Activated CD4-positive, alpha-beta T cell treated with anti-CD3 and anti-CD28 coated beads, Interleukin-2, amount 50 U/mL, for 1 hour (primary cell): ENCODE measurements around the gene WWOX.

Experiments used
- DNase-seq: peaks from one replicate; pipeline ENCODE4 v3.0.0-alpha.2; 2020

The WWOX gene

DNA sequence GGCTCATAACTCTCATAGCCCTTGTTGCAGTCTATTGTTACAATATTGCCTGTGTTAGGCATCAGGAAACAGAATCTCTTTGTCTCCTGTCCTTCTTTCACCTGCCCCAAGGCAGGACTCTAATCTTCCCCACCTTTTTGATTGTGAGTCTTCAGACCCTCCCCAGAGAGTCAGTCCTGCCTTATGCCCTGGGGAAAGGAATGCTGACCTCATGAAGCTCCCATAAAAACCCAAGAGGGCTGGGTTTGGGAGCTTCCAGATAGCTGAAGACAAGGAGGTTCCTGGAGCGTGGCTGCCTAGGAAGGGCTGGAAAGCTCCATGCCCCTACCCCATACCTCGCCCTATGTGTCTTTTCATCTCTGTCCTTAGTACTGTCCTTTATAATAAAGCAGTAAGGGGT, 688.8 kb downstream of the WWOX start:
- DNase-seq = no peak

DNA sequence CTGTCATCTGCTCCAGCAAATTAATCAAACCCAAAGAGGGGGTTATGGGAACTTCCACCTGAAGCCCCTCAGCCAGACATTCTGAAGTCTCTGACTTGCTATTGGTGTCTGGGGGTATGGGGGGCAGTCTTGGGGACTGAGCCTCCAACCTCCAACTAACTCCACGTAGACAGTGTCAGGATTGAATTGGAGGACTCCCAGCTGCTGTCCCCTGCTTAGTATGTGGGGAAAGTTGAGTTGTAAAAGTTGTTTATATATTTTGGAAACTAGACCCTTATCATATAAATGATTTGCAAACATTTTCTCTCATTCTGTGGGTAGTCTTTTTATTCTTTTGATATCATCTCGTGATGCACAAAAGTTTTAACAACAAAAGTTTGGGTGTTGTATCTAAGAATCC, 689.2 kb downstream of the WWOX start:
- DNase-seq = no peak

DNA sequence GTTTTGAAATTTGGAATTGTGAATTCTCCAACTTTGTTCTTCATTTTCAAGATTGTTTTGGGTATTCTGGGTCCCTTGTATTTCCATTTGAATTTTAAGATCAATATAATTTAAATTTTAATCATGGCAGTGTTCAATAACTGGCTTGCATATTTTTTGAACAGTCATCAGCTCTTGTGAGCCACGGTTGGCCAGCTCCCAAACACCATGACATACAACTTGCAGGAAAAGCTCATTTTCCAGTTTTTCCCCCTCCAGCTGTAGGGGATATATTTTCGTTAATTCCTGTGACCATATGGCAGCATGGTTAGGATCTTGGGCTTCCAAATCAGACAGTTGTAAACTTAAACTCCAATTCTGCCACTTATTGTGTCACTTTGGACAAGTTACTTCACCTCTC, 690.1 kb downstream of the WWOX start:
- DNase-seq = no peak

DNA sequence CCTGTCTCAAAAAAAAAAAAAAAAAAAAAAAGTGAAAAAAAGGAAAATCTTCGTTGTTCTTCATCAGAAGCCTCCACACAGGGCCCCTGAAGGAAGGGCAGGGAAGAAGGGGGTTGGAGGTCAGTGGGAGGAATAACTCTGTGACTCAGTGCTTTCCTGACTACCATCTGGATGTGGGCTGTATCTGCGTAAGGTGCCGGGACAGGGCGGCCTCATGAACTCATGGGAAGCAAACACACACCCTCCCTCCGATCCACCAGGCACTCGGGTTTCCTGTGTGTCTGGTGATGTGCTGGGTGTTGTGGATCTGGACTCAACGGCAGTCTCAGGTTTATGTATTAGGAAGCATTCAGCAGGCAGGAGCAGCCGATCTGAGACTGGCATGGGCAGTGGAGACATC, 691.6 kb downstream of the WWOX start:
- no peak for DNase-seq

DNA sequence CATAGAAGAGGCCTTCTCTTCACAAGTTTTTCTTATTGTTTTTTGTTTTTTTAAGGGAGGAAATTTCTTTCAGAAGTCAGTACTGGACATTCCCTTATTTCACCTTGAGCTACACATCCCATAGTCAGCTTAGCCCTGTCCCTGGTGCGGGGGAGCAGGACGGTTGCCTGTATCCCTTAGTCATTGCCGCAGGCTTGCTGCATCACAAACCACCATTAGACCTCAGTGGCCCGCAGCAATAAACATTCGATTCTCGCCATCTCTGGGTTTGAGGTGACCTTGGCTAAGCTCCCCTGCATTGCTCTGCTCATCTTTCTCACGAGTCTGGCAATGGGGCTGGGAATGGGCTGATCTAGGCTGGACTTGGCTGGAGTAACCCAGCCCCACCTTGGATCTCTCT, 692.5 kb downstream of the WWOX start:
- no peak for DNase-seq

GRCh38 chr16:78792952-78793351, 693.5 kb downstream of the WWOX start:
- no peak for DNase-seq

DNA sequence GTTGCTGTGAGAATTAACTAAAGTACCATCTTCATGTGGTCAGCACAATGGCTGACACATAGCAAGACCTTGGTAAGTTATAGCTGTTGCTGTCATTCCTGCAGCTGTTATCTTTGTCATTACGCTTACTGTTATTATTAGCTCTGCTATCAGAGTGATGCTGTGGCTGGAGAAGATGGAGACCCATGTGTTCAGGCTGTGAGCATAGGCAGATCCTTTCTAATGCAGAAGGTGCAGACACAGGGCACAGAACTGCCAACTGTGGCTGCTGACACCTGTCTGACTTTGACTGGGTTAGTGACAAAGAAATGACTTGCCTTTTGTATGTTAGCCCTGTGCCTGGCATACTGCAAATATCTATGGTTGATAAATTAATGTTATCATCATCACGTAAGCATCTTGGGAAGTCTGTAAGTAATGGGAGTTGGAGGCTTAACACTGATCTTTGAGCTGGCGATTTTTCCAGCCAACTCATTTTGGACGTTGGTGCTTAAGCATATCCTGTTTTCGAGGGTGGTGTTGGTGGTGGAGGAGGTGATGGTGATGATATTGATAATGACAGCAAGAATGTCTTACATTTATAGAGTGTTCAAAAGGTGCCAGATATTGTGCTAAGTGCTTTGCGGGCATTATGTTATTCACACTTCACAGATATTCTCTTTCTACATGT, 695.3 kb downstream of the WWOX start:
- no peak for DNase-seq

- no peak for DNase-seq
Measured at GRCh38 chr16:78795433-78795832, 696.0 kb downstream of the WWOX start.

- no peak for DNase-seq
Measured at GRCh38 chr16:78796221-78796866, 696.9 kb downstream of the WWOX start.

DNA sequence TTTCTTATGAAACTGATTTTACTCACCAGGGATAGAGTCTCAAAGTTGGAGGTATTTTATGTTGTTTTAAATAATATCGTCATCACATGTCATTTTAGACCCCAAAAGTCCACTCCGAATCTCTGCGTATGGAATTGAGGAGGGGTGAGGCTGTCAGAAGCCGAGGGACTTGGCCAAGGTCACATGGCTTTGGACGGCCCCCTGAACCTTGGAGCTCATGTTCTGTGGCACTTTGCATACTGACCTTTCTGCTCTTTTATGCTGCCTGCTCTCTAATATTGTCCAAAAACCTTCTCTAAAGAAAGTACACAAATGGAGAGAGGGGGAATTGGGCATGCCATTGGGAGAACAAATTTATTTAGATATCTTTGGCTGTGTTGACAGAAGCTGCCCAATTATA, 700.0 kb downstream of the WWOX start:
- DNase-seq = no peak

GRCh38 chr16:78800523-78800922, 701.1 kb downstream of the WWOX start:
- DNase-seq = no peak

DNA sequence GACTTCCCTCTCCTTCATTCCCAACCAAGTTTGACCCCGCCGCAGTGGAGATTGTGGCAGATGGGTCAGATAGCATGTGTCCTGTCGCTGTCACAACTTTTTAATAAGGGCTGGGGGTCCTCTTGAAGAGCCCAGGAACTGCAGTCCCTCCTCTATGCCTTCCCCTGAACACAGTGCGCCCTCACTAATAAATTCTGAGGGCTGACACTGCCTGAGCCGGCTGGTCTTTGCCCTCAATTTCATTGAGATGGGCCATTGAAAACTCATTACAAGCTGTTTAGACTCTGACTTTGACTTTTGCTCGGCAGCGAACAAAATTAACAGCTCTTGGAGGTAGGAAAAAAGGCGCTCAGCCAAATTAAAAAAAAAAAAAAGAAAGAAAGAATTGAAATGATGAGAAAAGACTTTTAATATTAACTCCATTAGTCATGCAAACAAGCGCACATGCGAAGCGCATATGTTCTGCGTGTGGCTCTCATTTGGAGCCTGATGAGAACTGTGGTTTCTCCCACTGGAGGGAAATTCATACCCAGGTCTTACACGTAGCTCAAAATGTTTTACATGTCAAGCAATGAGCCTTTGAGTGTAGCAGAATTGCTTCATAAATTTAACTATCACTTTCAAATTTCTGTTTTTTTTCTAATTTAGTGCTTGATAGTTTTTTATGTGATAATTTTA, 704.7 kb downstream of the WWOX start:
- DNase-seq = no peak

DNA sequence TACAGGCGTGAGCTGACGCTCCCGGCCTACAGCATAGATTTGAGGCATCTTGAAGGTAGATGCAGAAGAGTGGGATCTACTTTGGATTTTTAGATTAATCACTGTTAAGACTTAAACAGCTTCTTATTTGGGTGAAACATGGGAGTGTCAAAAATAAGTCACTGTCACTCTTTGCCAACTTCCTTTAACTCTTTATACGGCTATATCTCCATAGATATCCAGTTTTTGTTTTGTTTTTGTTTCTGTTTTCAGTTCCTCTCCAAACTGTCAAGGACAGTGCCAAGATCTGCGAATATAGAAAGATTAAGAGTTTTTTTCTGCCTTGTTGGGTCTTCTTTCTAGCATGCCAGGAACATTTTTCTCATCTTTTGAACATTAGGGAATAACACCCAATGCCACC, 706.1 kb downstream of the WWOX start:
- no peak for DNase-seq

DNA sequence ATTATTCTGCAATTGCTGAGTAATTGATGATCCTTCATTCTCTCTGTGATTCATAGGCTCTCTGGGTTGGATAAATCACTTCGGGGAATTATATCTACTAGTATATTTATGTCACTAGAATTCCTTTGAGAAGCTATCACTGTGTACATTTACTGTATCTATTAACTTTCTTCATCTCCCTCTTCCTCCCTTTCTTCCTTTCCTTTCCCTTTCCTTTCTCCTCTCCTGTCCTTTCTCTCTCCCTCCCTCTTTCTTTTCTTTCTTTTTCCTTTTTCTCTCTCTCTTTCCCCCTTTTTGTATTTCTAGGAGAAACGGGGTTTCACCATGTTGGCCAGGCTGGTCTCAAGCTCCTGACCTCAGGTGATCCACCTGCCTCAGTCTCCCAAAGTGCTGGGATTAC, 711.8 kb downstream of the WWOX start:
- no peak for DNase-seq

DNA sequence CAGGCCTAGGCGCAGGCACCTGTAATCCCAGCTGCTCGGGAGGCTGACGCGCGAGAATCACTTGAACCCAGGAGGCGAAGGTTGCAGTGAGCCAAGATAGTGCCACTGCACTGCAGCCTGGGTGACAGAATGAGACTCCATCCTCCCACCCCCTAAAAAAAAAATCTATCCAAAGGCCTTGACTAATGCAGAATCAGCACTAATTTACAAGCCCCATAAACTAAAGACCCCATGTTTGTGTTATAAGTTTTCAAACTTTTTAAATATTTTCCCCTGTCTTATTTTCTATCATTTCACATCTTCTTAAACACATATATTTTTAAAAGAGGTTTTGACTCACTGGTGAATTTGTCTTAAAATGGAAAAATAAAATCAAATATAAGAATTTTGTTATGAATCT, 713.1 kb downstream of the WWOX start:
- DNase-seq = no peak

DNA sequence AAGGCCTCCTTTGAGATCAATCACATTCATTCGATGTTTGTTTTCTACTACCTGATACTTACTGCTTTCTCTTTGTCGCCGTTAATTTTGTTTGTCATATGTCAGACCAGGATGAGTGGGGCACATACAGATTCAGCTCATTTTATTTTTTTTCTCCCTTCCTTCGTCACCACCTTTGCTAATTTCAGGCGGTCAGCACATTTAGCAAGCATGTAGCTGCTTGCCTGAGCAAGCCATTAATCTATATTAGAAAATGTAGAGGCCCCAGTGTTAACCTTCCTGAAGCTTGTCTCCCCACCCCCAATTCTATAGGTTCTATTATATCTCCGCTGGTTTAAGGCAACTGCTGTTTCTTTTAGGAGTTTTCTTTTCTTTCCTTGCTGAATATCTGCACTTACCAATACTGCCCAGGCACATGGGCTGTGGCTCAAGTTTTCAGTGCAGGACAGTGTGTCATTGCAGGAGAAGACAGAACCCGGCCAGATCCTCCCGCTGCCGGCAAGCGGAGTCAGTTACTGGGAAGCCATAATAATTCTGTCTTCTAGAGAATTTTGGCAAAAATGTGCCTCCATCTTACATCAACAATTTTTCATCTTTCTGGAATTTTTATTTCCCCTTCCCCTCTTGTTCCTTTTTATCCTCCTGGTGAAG, 714.3 kb downstream of the WWOX start:
- no peak for DNase-seq

GRCh38 chr16:78815713-78816112, 716.3 kb downstream of the WWOX start:
- no peak for DNase-seq

- no peak for DNase-seq
Measured at GRCh38 chr16:78816499-78817195, 717.2 kb downstream of the WWOX start.

DNA sequence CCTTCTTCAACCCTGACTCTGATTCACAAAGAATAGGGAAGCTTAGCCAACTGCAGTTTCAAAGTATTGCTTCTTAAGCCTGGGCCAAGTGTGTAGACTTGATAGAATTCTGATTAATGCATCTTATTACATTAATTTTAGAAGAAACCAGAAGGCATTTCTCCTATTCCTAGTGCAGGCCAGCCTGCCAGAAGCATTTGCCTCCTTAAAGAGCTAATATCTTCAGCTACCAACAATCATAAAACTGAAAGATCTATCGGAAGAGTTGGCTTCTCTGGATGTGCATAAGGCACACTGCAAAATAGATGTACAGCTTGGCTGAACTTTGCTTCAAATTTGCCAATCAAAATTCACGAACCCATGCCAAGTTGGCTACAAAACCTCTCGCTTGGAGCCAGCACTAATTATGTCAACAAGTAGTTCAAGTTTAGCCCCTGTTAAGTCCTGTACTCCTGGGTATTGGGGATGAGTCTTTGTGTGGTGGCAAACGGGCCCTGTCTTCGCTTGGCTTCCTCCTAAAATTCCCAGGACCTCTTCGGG, 717.8 kb downstream of the WWOX start:
- DNase-seq = no peak

DNA sequence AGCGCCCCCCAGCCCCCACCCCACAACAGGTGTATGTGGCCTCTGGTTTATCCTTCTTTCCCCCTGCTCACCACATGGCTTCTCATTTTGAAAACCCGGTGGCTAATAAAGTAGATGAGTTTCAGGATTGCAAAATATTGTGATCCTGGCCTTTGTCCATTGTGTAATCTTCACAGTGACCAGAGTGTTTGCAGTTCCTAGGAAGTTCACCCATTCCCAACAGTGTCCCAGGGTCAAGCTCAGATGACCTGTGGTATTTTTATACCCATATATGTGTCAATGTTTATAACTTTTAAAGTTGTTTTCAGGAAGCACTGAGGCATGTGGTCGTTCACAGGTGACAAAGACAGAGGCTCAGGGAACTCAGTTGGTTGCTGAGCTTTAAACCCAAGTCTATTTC, 721.9 kb downstream of the WWOX start:
- DNase-seq = no peak

DNA sequence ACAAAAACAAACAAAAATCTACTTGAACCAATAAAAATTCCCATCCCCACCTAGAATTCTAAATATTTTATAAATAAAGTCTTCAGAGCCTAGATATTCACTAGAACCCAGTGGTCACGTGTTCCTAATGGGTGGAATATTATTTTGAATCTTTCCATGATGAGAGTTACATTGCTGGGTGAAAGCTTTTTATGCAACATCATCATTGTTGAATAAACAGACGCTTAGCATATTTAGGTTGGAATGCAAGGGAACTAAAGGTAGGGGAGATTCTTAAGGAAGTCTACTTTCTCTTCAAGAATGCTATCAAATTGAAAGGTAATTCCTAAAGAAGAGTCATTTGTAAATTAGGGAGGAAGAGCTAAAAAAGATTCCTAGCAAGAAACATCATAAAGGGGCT, 723.1 kb downstream of the WWOX start:
- DNase-seq = no peak

DNA sequence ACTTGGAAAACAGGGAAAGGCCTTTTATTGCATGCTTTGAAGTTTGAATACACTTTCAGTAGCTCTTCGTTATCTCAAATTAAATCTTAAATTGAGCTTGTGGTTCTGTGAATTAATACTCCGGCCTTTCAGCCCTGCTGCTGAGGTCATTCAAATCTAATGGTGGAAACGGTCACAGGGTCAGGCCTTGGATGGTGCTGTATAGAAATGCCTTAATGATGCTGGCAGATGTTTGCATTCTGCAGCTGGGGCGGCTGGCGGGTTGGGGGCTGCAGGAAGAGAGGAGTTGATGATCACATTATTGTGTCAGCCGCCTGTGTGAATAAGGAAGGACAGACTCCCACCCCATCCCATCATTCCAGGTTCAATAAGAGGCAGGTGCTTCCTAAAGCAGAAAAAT, 723.6 kb downstream of the WWOX start:
- DNase-seq = no peak

- DNase-seq = no peak
Measured at GRCh38 chr16:78829280-78829679, 729.8 kb downstream of the WWOX start.
